Measurements from ENCODE around the gene CDH13. TPM values are rescaled to one million over a fixed set of nuclear protein-coding genes. Genes with fewer than 3 reads are reported as not detected.

CDH13 gene
- total and polyA plus RNA-seq, 2 of the 8 experiments (the other 6 are each of a cell fraction or from before 2014, with no cell fraction given), result 2.3 to 2.4 TPM

GRCh38 chr16:82874672-82875071 lies 247.9 kb downstream of the CDH13 start:
- Histone ChIP-seq H3K36me3 (ENCODE audit: control insufficient read depth in 2 of 4, insufficient read depth in 4 of 4, low read length in 3 of 4) (no peaks in the 10 kb centered on the region), H2BK12ac (ENCODE audit: low read depth, low read length) (no peak overlapping the region), H3K27ac (ENCODE audit: low read depth, low read length) (no peak overlapping the region), H3K14ac (ENCODE audit: insufficient read length) (no peak overlapping the region), H3K79me1 (ENCODE audit: low read depth, low read length) (no peaks in the 10 kb centered on the region), H2BK5ac (ENCODE audit: low read depth, low read length) (no peak overlapping the region), H3K79me2 (ENCODE audit: control insufficient read depth in 1 of 2, insufficient read depth in 2 of 2, low read length in 2 of 2) (no peaks in the 10 kb centered on the region), H2BK120ac (replicated peaks; ENCODE audit: low read depth, low read length) (no peak overlapping the region), H3K4me1 (replicated peaks in 1 of 4; ENCODE audit: control insufficient read depth in 3 of 4, insufficient read depth in 4 of 4, low read length in 3 of 4) (peaks cover 0 to 9% (median 5%) of the 10 kb centered on the region in 4 experiments; a peak in 4 of 7 replicates), H2BK15ac (ENCODE audit: low read length) (no peak overlapping the region), H2AK5ac (ENCODE audit: low read depth, low read length) (no peak overlapping the region), H3K23me2 (ENCODE audit: low read depth, low read length) (no peaks in the 10 kb centered on the region; the same call in 1 of the 2 replicates), H4K20me1 (replicated peaks in 1 of 2; ENCODE audit: control insufficient read depth in 1 of 2, insufficient read depth in 2 of 2, low read length in 2 of 2) (no peaks in the 10 kb centered on the region), H3K4me3 (ENCODE audit: extremely low read depth in 1 of 4, insufficient read depth in 2 of 4, low read depth in 3 of 4, low read length in 4 of 4) (no peak overlapping the region), H3K9me3 (ENCODE audit: insufficient read depth in 2 of 2, low read depth in 1 of 2, low read length in 1 of 2) (no peaks in the 10 kb centered on the region), H3K4ac (replicated peaks; ENCODE audit: insufficient read length, low read depth, low read length) (no peak overlapping the region), H4K8ac (ENCODE audit: extremely low read depth, insufficient read depth, low read length) (no peak overlapping the region), H4K91ac (replicated peaks; ENCODE audit: insufficient read length, low read length) (no peak overlapping the region), H2AFZ (ENCODE audit: low read length) (no peak overlapping the region), H3K18ac (ENCODE audit: extremely low read depth, low read length) (no peak overlapping the region; the same call in 1 of the 2 replicates), H4K5ac (ENCODE audit: insufficient read length, low read depth, low read length) (no peak overlapping the region), H3K4me2 (ENCODE audit: insufficient read depth in 1 of 2, low read depth in 2 of 2, low read length in 2 of 2) (no peak overlapping the region), H3K9ac (replicated peaks in 1 of 4; ENCODE audit: extremely low read depth in 1 of 4, low read depth in 3 of 4, low read length in 3 of 4) (no peak overlapping the region), H3K56ac (replicated peaks; ENCODE audit: insufficient read length, low read depth, low read length) (no peak overlapping the region), H3K23ac (ENCODE audit: insufficient read length) (no peak overlapping the region), H3K27me3 (replicated peaks in 1 of 4; ENCODE audit: control insufficient read depth in 3 of 4, extremely low read depth in 1 of 4, insufficient read depth in 3 of 4, low read length in 3 of 4) (no peaks in the 10 kb centered on the region), H2BK20ac (ENCODE audit: low read length) (no peak overlapping the region)
- POLR2A ChIA-PET (ENCODE audit: partially characterized antibody), result no interaction called here
- whole genome bisulfite sequencing, 2 experiments (ENCODE audit: extremely low coverage in 1 of 2, insufficient coverage in 1 of 2, insufficient read length in 1 of 2, insufficient replicate concordance in 2 of 2, low coverage in 1 of 2, low lambda C conversion rate in 2 of 2, missing lambda C conversion rate in 1 of 2), result 90% methylated on average over 1 of the region's 1 CpG; no CpG with 5 or more reads in 1 of the 2 experiments
- FAIRE-seq (no peak), DNase-seq (ENCODE audit: low read depth in 1 of 2, low spot score in 2 of 2) (no peak)
- CTCF ChIA-PET (ENCODE audit: partially characterized antibody), result no interaction called here
- TF ChIP-seq JUN (IDR thresholded peaks at IDR 0.05; ENCODE audit: low read depth, low read length) (no peak), RXRA (IDR thresholded peaks at IDR 0.05; ENCODE audit: insufficient read depth, low read depth, low read length) (no peak), EP300 (IDR thresholded peaks at IDR 0.05; ENCODE audit: borderline replicate concordance in 1 of 2, low read depth in 2 of 2, low read length in 2 of 2) (no peak), CTBP2 (IDR thresholded peaks at IDR 0.05; ENCODE audit: borderline replicate concordance, insufficient read depth, insufficient read length, low read length) (no peak), PHF8 (conservative IDR thresholded peaks at IDR 0.05; ENCODE audit: low read depth, low read length) (no peak), HDAC2 (IDR thresholded peaks at IDR 0.05; ENCODE audit: borderline replicate concordance in 1 of 2, low read depth in 2 of 2, low read length in 2 of 2) (no peak), SUZ12 (IDR thresholded peaks at IDR 0.05; ENCODE audit: low read length) (no peak), GABPA (IDR thresholded peaks at IDR 0.05; ENCODE audit: borderline replicate concordance, insufficient read depth, low read length) (no peak), RAD21 (IDR thresholded peaks at IDR 0.05 in 1 of 2, conservative IDR thresholded peaks at IDR 0.05 in 1 of 2; ENCODE audit: low read depth in 2 of 2, low read length in 2 of 2) (no peak), TAF1 (IDR thresholded peaks at IDR 0.05; ENCODE audit: low read depth, low read length) (no peak), CBX8 (IDR thresholded peaks at IDR 0.05; ENCODE audit: borderline replicate concordance, low read depth, low read length) (no peak), BACH1 (IDR thresholded peaks at IDR 0.05; ENCODE audit: low read length) (no peak), CBX5 (IDR thresholded peaks at IDR 0.05; ENCODE audit: low read depth, low read length) (no peak), EGR1 (IDR thresholded peaks at IDR 0.05; ENCODE audit: borderline replicate concordance, low read depth, low read length) (no peak)
